ENCODE data around the gene PRRC2B.
A peak's percentile ranks its signal among the peaks of the same experiment; 100 is the strongest.
"Not testable (repeated sequence)": the region's sequence is repeated elsewhere in the genome, so short reads cannot be mapped to it uniquely, and the experiment has no call there.

The PRRC2B gene

DNA sequence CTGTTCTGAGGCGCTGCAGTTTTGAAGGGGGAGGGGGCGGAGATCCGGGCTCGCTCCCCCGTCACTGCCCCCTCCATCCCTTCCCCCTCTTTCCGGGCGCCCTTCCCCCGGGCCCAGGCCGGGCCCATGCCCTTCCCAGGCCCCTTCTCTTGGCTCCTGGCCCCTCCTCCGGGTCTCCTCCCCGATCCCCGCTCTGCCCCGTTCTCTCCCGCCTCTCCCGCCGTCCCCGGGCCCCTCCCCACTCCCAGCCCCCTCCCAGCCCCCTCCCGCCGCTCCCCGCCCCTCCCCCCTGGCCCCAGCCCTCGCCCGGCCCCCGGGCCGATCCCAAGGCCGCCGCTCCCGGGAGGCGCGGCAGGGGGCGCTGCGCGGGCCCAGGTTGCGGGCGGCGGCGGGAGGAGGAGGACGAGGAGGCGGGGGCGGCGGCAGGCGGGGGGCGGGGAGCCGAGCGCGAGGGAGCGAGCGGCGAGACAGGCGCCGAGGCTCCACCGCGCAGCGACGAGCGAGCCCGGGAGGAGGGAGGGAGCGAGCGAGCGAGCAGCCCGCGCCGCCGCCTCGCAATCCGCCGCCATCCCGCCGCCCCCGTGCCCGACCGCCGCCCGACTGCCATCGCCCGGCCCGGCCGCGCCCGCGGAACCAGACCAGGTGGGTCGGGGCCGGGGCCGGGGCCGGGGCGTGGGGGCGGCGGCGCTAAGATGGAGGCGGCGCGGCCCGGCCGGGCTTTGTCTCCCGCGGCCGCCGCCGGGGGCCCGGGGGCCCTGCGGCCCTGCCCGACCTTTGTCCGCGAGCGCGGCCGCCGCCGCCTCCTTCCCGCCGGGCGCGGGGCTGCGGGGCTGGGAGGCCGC lies at the start of gene PRRC2B:
Gene PRRC2B (plus strand): TSS at position 465 of the 842 bp plus-strand sequence. CDS start 36,059 bp downstream, outside the sequence.
- peak; percentile 83 for DNase-seq

DNA sequence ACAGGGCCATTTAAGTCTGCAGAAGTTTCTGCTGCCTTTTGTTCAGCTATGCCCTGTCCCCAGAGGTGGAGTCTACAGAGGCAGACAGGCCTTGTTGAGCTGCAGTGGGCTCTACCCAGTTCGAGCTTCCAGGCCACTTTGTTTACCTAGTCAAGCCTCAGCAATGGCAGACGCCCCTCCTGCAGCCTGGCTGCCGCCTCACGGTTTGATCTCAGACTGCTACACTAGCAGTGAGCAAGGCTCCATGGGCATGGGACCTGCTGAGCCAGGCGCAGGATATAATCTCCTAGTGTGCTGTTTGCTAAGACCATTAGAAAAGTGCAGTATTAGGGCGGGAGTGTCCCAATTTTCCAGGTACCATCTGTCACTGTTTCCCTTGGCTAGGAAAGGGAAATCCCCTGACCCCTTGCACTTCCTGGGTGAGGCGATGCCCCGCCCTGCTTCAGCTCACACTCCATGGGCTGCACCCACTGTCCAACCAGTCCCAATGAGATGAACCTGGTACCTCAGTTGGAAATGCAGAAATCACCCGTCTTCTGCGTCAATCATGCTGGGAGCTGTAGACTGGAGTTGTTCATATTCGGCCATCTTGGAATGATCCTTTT lies 48.9 kb upstream of the PRRC2B start:
- not testable (repeated sequence) for DNase-seq

GRCh38 chr9:131346559-131346958 lies 47.3 kb upstream of the PRRC2B start:
- no peak for DNase-seq

- no peak for DNase-seq
These were observed 46.4 kb upstream of the PRRC2B start for GRCh38 chr9:131347376-131348020.

DNA sequence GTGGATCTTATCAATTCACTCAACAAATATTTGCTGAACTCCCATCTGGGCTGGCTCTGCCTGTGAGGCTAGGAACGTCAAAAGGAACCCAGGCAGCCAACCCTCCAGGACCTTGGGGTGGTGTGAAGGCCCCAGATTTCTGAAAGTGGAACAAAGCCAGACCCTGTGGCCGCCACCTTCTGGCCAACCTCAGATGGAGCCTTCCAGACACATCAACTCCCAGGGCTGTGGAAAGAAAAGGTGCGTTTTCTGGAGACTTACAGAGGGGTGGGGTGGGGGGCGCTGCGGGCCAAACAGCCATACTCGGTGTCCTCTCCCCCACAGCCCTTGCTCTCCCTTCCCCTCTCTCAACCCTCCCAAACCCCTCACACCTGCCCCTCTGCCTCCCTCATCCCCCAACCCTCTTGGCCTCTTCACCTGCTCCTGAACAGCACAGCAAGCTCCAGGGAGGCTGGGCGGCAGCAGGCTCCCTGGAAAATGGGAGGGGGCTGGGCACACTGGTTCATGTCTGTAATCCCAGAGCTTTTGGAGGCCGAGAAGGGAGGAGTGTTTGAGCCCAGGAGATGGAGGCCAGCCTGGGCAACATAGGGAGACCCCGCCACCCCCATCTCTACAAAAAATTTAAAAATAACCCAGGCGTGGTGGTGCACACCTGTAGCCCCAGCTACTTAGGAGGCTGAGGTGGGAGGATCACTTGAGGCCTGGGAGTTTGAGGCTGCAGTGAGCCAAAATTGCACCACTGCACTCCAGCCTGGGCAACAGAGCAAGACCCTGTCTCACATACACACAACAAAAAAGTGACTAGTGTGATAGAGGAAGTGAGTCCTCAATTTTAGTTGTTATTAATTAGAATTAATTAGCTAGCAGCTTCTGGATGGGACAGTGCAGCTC lies 45.0 kb upstream of the PRRC2B start:
- DNase-seq, result no peak

GRCh38 chr9:131349522-131349880 lies 44.4 kb upstream of the PRRC2B start:
- DNase-seq, result no peak

DNA sequence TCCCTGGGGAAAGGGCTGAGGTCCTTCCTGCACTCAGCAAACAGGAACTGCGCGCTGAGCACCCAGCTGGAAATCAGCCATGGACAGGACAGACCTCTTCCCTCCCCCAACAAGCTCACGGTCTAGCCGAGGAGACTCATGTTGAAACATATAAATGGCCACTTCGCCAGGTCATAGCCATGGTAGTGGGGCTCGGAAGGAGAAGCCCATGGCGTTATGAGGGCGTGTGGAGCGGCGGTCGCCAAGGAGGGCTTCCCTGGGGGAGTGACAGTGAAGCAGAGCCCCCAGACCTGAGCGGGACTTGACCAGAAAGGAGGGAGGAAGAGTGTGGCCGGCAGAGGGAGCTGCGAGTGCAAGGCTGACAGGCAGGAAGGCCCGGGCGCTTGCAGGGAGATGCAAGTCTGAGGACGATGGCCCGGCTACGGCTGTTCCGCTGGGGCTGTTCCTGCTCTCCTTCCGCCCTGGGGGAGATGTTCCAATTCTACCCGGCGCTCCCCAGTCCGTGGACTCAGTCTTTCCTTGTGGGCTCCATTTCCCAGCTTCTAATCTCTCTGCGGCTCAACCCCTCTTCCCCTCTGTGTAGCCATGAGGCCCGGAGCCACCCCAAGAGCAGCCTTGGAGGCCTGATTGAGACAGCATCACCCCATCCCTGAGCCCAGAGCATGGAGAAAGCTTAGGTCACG lies 43.9 kb upstream of the PRRC2B start:
- peak; percentile 81 for DNase-seq

DNA sequence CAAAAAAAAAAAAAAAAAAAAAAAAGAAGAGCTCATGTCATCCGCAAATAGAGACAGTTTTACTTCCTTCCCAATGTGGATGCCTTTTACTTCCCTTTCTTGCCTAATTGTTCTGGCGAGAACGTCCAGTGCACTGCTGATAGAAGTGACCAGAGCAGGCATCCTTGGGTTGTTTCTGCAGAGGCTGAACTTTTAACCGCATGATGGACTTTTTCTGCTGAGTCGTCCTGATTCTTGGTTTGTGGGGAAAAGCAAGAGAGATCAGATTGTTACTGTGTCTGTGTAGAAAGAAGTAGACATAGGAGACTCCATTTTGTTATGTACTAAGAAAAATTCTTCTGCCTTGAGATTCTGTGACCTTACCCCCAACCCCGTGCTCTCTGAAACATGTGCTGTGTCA lies 37.4 kb upstream of the PRRC2B start:
- DNase-seq, result not testable (repeated sequence)

DNA sequence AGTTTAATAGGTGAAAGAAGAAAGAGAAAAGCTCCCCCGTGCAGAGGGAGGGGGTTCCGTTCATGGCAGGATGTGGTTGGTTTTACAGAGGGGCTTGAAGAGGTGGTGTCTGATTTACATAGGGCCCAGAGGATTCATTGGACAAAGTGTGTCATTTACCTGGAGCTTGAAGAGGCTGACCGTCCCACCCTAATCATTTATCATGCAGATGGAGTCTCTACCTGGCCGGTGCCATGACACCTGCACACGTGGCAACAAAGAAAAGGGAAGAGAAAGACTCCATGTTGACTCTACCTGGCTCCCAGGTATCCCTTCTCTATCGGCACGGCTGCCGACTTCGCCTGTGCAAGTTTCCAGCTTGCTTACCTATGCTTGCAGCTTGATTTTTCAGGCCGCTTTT lies 35.3 kb upstream of the PRRC2B start:
- DNase-seq, result no peak

DNA sequence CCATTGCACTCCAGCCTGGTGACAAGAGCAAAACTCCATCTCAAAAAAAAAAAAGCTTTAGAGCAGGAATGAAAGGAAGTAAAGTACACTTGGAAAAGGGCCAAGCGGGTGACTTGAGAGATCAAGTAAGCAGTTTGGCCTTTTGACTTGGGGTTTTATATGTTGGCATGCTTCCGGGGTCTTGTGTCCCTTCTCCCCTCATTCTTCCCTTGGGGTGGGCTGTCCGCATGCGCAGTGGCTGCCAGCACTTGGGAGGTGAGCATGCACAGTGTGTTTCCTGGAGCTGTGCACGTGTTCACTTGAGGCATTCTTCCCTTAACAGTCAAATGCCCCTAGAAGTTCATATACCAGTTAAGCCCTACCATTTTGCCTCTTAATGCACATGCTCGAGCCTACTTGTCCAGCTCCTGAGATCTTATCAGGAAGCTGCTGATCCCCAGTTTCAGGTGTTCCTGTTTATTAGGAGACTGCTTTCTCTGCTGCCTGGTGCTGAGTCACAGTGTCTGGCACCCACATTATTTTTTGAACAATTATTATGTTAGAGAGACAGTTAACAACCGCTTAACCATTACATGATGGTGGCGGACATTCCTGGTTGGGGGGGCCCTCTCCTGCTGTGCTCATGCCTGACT lies 32.6 kb upstream of the PRRC2B start:
- DNase-seq, result no peak

DNA sequence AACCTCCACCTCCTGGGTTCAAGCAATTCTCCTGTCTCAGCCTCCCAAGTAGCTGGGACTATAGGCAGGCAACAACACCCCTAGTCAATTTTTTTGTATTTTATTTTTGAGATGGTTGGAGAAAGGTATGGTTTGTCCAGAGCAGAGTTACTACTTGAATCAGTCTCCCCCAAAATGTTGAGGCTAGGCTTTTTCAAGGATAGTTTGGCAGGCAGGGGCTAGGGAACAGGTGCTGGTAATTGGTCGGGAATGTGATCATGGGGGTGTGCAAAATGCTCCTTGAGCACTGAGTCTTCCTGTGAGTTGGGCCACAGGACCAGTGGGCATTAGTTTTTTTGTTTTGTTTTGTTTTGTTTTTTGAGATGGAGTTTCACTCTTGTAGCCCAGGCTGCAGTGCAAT lies 28.3 kb upstream of the PRRC2B start:
- DNase-seq, result no peak

- DNase-seq, result peak; percentile 62
These were observed 27.0 kb upstream of the PRRC2B start for GRCh38 chr9:131366761-131367401.

GRCh38 chr9:131367450-131367849 lies 26.4 kb upstream of the PRRC2B start:
- DNase-seq, result no peak

GRCh38 chr9:131370638-131371037 lies 23.2 kb upstream of the PRRC2B start:
- DNase-seq, result no peak

DNA sequence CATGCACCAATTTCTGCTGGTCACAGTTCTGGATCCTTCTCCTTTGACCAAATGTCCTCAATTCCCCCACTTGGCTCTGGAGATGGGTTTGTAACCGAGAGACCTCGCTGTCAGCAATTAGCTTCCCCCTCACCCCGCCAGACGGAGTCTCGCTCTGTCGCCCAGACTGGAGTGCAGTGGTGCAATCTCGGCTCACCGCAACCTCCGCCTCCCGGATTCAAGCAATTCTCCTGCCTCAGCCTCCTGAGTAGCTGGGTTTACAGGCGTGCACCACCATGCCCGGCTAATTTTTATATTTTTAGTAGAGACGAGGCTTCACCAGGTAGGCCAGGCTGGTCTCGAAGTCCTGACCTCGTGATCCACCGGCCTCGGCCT lies 21.3 kb upstream of the PRRC2B start:
- DNase-seq, result not testable (repeated sequence)

- DNase-seq, result not testable (repeated sequence)
These were observed 19.2 kb upstream of the PRRC2B start for GRCh38 chr9:131374638-131375037.

- DNase-seq, result no peak
These were observed 14.8 kb upstream of the PRRC2B start for GRCh38 chr9:131379056-131379455.

GRCh38 chr9:131382850-131383729 lies 10.8 kb upstream of the PRRC2B start:
- DNase-seq, result peak; percentile 83

DNA sequence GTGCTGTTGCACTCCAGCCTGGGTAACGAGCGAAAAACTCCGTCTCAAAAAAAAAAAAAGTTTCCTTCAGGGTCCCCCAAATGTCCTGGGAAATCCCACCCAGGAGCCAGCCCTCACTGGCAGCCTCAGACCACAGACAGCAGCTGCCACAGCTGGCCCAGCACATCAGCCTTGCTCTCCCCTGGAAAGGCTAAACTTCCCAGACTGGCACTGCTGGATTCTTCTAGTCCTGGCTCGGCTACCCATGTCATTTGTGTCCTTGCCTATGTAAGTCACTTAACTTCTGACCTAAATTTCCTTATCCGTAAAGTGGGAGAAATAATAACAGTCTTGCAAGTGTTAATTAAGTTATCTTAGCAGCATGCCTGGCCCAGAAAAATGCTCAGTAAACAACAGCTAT lies 8.6 kb upstream of the PRRC2B start:
- DNase-seq, result no peak

DNA sequence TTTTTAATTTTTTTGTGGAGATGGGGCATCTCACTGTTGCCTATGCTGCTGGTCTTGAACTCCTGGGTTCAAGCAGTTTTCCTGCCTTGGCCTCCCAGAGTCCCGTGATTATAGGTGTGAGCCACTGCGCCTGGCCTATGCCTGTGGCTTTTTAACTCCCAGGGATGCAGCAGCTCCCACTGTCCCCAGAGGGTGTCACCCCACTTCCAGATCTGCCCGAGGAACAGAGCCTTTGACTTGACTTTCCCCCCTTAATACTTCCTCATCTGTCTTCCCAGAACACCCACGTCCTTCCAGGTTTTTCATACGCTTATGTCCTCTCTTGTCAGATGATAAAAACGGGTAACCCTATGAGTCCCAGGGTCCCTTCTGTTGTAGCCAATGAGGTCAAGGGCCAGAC lies 7.6 kb upstream of the PRRC2B start:
- no peak for DNase-seq

Data from EL (cell line).